ENCODE results near the gene PCYT2. TPM values are rescaled to one million over a fixed set of nuclear protein-coding genes. Genes with fewer than 3 reads are reported as not detected.
A peak's percentile ranks its signal among the peaks of the same experiment; 100 is the strongest.
"Not testable (repeated sequence)": the region's sequence is repeated elsewhere in the genome, so short reads cannot be mapped to it uniquely, and the experiment has no call there.

PCYT2 gene
- 10 to 100 TPM; 44.7 to 59.6 (median 49.5) TPM for polyA plus RNA-seq

DNA sequence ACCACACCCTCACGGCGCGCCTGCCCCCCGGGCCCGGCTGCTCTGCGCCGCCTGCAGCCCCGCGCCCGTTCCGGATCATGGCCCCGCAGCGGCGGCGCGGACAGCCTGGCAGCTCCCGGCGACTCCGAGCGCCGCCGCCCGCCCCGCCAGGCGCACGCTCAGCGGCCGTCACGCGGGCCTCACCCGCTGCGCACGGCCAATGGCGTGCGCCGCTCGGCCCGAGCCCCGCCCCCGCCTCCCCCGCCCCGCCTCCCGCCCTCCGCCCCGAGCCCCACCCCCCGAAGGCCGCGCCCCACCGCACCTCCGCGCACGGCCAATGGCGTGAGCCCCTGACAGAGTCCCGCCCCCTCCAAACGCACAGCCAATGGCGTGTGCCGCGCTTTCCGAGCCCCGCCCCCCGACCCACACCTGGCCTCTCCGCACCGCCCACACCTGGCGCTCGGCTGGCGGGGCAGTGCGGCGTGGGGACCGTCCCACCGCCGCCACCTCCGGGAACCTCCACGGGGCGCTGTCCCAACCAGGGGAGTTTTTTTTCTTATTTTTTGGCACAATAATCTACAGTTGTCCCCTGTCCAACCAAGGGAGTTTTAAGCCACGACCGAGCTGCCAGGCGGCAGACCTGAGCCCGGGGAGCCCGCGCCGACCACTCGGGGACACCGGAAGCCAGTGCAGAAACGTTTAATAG, at the start of gene PCYT2:
Gene PCYT2, minus strand, starts transcription at position 123 of the 685 bp plus-strand sequence. Its CDS starts 44 bp downstream, at position 79.
- H3K36me3 Mint-ChIP-seq, result peaks cover 0 to 11% (median 5%) of the 10 kb centered on the region in 3 donors
- peak within 1 kb of the TSS in 5 of 6 donors; percentile 34 to 87 (median 82) for H3K27ac Mint-ChIP-seq

DNA sequence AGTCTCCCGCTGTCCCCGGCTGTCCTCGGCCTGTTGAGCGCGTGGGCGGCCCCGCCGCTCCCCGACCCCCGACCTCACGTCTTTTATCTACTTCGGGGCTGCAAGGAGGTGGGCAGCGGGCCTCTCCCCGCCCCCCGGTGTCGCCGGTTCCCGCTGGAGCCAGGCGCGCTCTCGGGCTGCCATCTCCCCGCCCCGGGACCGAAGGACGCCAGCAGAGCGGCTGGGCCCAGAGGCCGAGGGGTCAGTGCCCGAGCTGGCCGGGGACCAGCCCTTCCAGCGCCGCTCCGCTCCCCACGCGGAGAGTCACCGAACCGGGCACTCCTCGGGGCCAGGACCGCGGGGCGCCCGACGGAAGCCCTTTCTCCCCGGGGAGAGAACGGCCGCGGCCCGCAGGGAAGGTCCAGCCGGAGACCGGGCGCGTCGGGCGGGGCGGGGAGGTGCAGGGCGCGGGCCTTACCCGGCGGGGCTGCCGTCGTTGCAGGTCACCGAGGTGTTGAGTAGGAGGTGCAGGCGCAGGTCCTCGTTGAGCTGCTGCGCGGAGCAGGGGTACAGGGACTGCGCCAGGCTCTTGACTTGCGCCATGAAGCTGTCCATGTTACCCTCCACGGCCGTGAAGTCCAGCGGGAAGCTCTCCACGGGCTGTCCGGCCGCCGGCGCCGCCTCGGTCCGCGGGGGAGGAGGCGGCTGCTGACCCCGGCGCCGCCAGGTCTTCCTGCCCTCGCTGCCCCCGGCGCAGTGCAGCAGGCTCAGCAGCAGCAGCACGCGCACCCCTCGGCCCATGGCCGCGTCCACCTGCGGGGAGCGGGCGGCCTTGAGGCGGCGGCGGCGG, 49.1 kb upstream of the PCYT2 start:
- H3K27me3 Mint-ChIP-seq (ENCODE audit: low read depth in 3 of 3), result peaks cover 13 to 16% (median 16%) of the 10 kb centered on the region in 3 donors
- no peak overlapping the region for H3K4me3 Mint-ChIP-seq
- H3K4me1 Mint-ChIP-seq, result peaks cover 0 to 9% of the 10 kb centered on the region in 2 donors
- H3K36me3 Mint-ChIP-seq, result no peaks in the 10 kb centered on the region
- no peak for DNase-seq
- H3K27ac Mint-ChIP-seq, result no peak overlapping the region
- H3K9me3 Mint-ChIP-seq, result no peaks in the 10 kb centered on the region

More for the DNA sequence above, at the start of gene PCYT2:
- Mint-ChIP-seq H3K4me3 (peak within 1 kb of the TSS; percentile 86 to 90 (median 87)), H3K9me3 (no peaks in the 10 kb centered on the region), H3K4me1 (peaks cover 10 to 19% of the 10 kb centered on the region in 2 donors), H3K27me3 (ENCODE audit: low read depth in 3 of 3) (peaks cover 3 to 15% (median 4%) of the 10 kb centered on the region in 3 donors)
- peak; percentile 86 to 93 (median 90) for DNase-seq

DNA sequence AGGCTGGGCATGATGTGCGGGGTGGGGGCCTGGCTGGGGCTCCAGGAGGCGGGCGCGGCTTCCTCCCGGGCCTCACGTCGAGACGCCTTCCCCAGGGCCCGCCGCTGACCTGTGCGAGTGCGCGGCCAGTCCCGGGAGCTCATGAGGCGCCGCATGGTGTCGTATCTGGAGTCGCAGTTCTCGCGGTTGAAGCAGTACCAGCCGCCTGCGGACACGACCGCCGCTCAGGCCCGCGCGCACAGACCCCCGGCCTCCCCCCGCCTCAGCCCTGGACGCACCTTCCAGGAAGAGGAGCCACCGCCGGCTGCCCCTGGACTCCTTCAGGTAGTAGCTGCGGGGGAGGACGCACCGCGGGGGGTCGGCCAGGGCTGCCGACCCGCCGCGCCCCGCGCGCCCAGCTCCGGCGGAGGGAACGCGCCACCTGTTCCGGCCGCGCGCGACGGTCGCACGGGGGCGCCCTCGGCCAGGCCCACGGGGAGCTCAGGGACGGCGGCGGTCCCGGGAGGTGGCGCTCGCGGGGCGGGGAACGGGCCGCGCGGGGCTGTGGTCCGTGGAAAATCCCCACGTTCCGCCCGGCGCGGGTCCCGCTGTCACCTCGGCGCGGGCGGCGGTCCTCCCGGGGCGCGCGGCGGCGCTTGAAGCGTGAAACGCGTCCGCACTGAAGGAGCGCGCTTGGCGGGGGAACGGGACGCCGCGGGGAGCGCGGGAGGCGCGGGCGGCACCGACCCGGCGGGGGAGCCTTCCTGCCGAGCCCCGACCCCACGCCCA, 48.3 kb upstream of the PCYT2 start:
- Mint-ChIP-seq H3K4me1 (peaks cover 0 to 9% of the 10 kb centered on the region in 2 donors), H3K9me3 (no peaks in the 10 kb centered on the region), H3K27me3 (ENCODE audit: low read depth in 3 of 3) (peaks cover 13 to 16% (median 16%) of the 10 kb centered on the region in 3 donors), H3K4me3 (peak overlapping the region in 2 of 5 donors; percentile 40 to 46), H3K27ac (no peak overlapping the region), H3K36me3 (no peaks in the 10 kb centered on the region)
- DNase-seq, result peak; percentile 79 to 81 (median 80)

DNA sequence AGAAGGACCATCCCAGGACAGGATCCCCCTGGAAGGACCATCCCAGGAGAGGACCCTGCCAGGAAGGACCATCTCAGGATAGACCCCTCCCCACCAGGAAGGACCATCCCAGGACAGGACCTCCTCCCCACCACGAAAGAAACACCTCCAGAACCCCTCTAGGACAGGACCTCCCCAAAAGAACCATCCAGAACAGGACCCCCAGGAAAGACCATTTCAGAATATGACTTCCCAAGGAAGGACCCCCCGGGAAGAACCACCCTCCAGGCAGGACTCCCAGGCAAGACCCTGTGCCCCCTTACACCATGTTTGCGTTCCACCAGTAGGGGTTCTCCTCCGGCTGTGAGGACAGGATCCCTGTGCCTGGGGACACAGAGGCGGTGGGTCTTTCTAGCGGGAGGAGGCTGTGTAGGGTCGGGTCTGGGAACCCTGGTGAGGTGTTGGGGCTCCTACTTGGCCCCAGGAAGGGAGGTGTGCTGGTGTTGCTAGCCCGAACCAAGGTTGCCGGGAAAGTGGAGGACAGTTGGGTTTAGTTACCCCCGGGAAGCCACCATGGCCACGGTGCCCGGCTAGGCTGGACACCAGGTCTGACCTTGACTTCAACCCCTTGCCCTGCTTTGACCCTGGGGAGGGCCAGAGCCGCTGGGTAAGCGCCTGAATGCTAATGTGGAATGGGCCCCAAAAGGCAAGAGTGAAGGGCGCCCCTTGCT, 47.6 kb upstream of the PCYT2 start:
- Mint-ChIP-seq H3K4me1 (peaks cover 0 to 9% of the 10 kb centered on the region in 2 donors), H3K4me3 (peak overlapping the region; percentile 40 to 70 (median 56)), H3K36me3 (no peaks in the 10 kb centered on the region), H3K9me3 (no peaks in the 10 kb centered on the region), H3K27me3 (ENCODE audit: low read depth in 3 of 3) (peaks cover 16 to 17% (median 16%) of the 10 kb centered on the region in 3 donors), H3K27ac (no peak overlapping the region)
- no peak for DNase-seq

DNA sequence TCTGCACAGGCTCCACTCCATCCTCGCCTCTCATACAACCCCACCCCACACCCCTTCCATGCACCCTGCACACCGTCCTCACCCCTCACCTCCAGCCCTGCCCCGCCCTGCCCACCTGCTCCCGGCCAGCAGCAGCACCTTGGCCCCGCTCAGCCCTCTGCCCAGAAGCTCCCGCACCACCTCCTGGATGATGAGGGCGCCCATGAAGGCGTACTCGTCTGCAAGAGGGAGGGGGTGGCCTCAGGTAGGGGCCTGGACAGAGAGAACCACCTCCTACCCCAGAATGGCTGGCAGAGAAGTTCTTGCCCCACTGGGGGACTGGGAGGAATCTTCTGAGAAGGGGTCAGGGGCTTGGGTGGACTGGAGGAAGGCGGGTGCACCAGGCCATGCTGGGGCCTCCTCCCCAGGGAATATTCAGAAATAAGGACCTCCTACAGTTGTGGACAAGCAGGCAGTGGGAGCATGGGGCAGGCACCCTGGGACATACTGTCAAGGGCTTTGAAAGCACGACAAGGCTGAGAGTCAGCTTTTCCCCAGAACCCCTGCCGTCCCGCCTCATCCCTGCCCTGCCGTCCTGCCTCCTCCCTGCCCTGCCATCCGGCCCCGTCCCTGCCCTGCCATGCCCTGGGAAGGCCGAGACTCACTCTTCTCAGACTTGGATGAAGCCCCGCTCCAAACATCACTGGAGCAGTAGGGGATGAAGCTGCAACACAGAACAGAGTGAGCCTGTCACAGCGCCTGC, 46.7 kb upstream of the PCYT2 start:
- no peaks in the 10 kb centered on the region for H3K9me3 Mint-ChIP-seq
- no peak overlapping the region for H3K27ac Mint-ChIP-seq
- H3K27me3 Mint-ChIP-seq (ENCODE audit: low read depth in 3 of 3), result peaks cover 12 to 13% (median 13%) of the 10 kb centered on the region in 3 donors
- no peaks in the 10 kb centered on the region for H3K36me3 Mint-ChIP-seq
- DNase-seq, result no peak
- peaks cover 0 to 9% of the 10 kb centered on the region in 2 donors for H3K4me1 Mint-ChIP-seq
- peak overlapping the region in 2 of 5 donors; percentile 9 to 46 for H3K4me3 Mint-ChIP-seq

DNA sequence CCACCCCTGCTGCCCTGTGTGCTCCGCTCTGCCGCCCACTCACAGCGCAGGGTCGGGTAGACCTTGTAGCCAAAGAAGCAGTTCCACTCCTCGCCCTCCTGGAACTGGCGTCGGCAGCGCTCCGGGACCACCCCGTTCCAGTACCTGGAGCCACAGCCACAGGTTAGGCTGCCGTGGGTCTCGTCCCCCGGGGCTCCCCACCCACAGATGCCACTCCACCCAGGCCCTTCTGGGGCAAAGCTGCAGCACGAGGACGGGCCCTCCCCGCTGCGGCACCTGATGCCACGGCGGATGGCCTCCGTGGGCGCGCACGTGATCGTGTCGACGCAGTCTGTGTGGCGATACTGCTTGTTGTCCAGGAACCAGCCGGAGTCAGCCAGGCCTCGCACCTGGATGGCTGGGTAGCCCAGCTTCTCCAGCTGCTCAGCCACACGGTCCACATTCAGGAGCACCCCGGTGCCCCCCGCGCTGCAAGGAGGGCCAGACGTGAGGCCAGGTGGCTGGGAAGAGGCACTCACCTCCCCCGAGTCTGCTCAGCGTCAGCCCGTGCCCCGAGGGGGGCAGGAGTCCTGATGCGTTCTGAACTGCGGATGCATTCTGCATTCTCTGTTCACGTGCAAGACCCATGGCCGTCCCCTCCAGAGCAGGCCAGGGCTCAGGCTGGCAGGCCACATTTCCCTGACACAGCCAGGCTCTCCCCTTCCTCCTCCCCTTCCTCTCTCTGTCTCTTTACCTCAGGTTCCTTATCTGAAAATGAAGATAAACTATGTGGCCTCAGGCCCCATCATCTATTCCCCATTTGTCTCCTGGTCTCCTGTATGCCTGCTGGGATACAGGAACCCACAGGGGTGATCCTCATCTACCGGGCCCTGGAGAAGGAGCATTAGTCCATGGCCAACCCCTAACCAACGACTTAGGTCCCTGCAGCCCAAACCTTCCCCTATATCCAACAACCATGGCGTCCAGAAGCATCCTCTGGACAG, 45.7 kb upstream of the PCYT2 start:
- H3K27ac Mint-ChIP-seq, result peak overlapping the region in 1 of 6 donors; percentile 69
- H3K4me3 Mint-ChIP-seq, result peak overlapping the region in 2 of 5 donors; percentile 9 to 32
- no peak for DNase-seq
- peaks cover 7 to 11% (median 9%) of the 10 kb centered on the region in 3 donors for H3K27me3 Mint-ChIP-seq (ENCODE audit: low read depth in 3 of 3)
- H3K4me1 Mint-ChIP-seq, result peaks cover 0 to 6% of the 10 kb centered on the region in 2 donors
- H3K36me3 Mint-ChIP-seq, result no peaks in the 10 kb centered on the region
- H3K9me3 Mint-ChIP-seq, result no peaks in the 10 kb centered on the region

DNA sequence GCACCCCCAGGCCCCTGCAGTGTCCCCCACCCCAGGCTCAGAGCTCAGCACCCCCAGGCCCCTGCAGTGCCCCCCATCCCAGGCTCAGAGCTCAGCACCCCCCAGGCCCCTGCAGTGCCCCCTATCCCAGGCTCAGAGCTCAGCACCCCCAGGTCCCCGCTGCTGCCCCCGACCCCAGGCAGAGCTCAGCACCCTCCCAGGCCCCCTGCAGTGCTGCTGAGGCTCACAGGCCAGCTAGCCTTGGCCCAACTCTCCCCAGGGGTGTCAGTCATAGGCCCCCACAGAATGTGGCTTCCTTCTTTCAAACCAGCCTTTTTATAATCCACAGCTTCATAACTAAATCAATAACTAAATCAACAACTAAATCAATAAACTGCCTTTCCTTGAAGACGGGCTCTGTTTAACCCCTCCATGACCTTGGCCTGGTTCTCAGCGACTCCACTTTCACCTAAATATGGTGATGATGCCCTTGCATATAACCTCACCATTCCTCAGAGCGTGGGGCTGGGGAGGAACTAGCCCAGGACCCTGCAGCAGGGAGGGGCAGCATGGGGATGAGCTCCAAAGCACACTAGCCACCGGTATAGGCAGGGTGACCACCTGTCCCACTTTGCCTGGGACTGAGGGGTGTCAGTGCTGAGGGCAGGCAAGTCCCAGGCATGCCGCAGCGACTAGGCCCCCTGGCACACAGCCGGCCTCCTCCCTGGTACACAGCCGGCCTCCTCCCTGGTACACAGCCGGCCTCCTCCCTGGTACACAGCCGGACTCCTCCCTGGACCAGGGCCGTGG, 44.8 kb upstream of the PCYT2 start:
- H3K4me3 Mint-ChIP-seq, result no peak overlapping the region
- DNase-seq, result no peak
- H3K27me3 Mint-ChIP-seq (ENCODE audit: low read depth in 3 of 3), result peaks cover 7 to 11% (median 9%) of the 10 kb centered on the region in 3 donors
- H3K4me1 Mint-ChIP-seq, result peaks cover 0 to 7% of the 10 kb centered on the region in 2 donors
- no peaks in the 10 kb centered on the region for H3K36me3 Mint-ChIP-seq
- no peak overlapping the region for H3K27ac Mint-ChIP-seq
- no peaks in the 10 kb centered on the region for H3K9me3 Mint-ChIP-seq

DNA sequence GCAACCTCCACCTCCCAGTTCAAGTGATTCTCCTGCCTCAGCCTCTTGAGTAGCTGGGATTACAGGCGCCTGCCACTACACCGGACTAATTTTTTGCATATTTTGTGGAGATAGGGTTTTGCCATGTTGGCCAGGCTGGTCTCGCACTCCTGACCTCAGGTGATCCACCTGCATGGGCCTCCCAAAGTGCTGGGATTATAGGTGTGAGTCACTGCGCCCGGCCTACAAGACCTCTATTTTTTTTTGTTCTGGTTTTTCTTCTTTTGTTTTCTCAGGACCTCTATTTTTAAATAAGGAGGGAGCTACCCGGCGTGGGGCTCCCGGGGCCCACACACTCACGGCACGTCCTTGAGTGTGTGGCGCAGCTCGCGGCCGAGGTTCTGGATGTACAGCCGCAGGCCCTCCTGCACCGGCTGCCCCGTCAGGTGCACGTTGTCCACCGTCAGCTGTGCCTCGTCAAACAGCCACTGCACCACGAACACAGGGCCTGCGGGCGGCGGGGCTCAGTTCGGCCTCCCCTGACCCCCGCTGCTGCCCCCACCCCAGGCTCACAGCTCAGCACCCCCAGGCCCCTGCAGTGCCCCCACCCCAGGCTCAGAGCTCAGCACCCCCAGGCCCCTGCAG, 44.0 kb upstream of the PCYT2 start:
- H3K4me3 Mint-ChIP-seq, result no peak overlapping the region
- peaks cover 0 to 7% of the 10 kb centered on the region in 2 donors for H3K4me1 Mint-ChIP-seq
- no peak for DNase-seq
- H3K27me3 Mint-ChIP-seq (ENCODE audit: low read depth in 3 of 3), result peaks cover 7 to 11% (median 10%) of the 10 kb centered on the region in 3 donors
- no peak overlapping the region for H3K27ac Mint-ChIP-seq
- H3K36me3 Mint-ChIP-seq, result no peaks in the 10 kb centered on the region
- no peaks in the 10 kb centered on the region for H3K9me3 Mint-ChIP-seq

DNA sequence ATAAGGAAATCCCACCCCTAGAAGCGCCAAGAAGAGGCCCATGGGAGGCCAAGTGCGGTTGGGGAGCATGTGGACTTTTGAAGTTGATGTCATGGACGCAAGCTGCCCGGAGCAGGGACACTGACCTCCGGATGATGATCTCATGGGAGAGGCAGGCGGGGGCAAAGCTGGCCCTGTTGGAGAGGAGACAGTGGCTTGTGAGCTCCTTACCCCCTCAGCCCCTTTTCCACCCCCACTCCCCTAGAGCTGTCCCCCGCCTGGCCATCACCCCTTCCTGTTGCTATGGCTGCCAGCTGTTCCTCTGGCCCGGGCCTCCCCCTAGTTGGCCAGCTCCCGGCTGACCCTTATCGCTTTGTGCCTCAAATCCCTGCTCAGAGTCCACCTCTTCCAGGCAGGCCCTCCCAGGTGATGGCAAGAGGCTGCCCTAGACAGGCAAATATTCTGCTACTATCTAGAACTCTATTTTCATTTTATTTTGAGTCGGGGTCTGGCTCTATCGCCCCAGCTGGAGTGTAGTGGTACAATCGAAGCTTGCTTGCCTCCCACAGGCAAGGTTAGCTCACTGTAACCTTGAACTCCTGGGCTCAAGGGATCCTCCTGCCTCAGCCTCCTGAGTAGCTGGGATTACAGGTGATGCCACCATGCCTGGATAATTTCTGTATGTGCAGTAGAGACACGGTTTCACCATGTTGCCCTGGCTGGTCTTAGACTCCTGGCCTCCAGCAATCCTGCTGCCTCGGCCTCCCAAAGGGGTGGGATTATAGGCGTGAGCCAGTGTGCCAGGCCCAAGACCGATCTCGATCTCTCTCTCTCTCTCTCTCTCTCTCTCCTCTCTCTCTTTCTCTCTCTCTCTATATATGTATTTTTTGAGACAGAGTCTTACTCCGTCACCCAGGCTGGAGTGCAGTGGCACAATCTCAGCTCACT, 43.2 kb upstream of the PCYT2 start:
- Mint-ChIP-seq H3K9me3 (no peaks in the 10 kb centered on the region), H3K4me3 (no peak overlapping the region), H3K27ac (no peak overlapping the region), H3K27me3 (ENCODE audit: low read depth in 3 of 3) (peaks cover 7 to 11% (median 10%) of the 10 kb centered on the region in 3 donors), H3K36me3 (no peaks in the 10 kb centered on the region), H3K4me1 (peaks cover 0 to 7% of the 10 kb centered on the region in 2 donors)
- no peak for DNase-seq

DNA sequence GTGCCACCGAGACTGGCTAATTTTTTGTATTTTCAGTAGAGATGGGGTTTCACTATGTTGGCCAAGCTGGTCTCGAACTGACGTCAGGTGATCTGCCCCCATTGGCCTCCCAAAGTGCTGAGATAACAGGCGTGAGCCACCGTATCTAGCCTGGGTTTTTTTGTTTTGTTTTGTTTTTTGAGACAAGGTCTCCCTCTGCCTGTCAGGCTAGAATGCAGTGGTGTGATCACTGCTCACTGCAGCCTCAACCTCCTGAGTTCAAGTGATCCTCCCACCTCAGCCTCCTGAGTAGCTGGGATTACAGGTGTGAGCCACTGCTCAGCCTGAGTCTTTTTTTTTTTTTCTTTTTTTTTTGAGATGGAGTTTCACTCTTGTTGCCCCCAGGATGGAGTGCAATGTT, 42.2 kb upstream of the PCYT2 start:
- peaks cover 2 to 10% (median 5%) of the 10 kb centered on the region in 3 donors for H3K27me3 Mint-ChIP-seq (ENCODE audit: low read depth in 3 of 3)
- not testable (repeated sequence) for H3K4me3 Mint-ChIP-seq, DNase-seq, H3K36me3 Mint-ChIP-seq, H3K9me3 Mint-ChIP-seq, H3K27ac Mint-ChIP-seq, H3K4me1 Mint-ChIP-seq
